HepG2 (cell line): ENCODE data around the gene EIF1. TPM values are rescaled to one million over a fixed set of nuclear protein-coding genes. Genes with fewer than 3 reads are reported as not detected.

Experiments used
- ATF2 ChIP-seq: sonication (generic); formaldehyde crosslinking; IDR thresholded peaks from 2 replicates; pipeline ENCODE4 v1.4.0; 2020; ENCODE audit warnings: missing genetic modification reagents
- CENPT ChIP-seq: sonication (generic); formaldehyde crosslinking; IDR thresholded peaks from 2 replicates; pipeline ENCODE4 v1.8.0; 2022; ENCODE audit warnings: low read depth, mild to moderate bottlenecking, moderate library complexity, missing genetic modification reagents
- E2F5 ChIP-seq: sonication (generic); formaldehyde crosslinking; conservative IDR thresholded peaks from 2 replicates; pipeline ENCODE4 v1.4.0; 2020; ENCODE audit warnings: missing genetic modification reagents
- EP300 ChIP-seq, 3 experiments: sonication (generic) in 1 of 3; formaldehyde crosslinking in 1 of 3; IDR thresholded peaks; 2 replicates each; pipeline versions ENCODE4 v1.5.1 to v1.6.1; 2011 to 2020; ENCODE audit warnings: low read depth in 2 of 3, low read length in 2 of 3, borderline replicate concordance in 1 of 3, improper control_type of control experiment in 1 of 3, mild to moderate bottlenecking in 1 of 3, missing genetic modification reagents in 1 of 3, moderate library complexity in 1 of 3
- FOXJ3 ChIP-seq: sonication (generic); formaldehyde crosslinking; IDR thresholded peaks from 2 replicates; pipeline ENCODE4 v1.4.0; 2020; ENCODE audit warnings: missing genetic modification reagents, mild to moderate bottlenecking, borderline replicate concordance
- MEIS1 ChIP-seq: sonication (generic); formaldehyde crosslinking; IDR thresholded peaks from 2 replicates; pipeline ENCODE4 v1.9.0; 2021; ENCODE audit warnings: mild to moderate bottlenecking, missing genetic modification reagents, moderate library complexity, borderline replicate concordance
- NFE2L1 ChIP-seq: sonication (generic); formaldehyde crosslinking; IDR thresholded peaks from 2 replicates; pipeline ENCODE4 v1.4.0; 2020; ENCODE audit warnings: missing genetic modification reagents, mild to moderate bottlenecking, borderline replicate concordance
- NFYB ChIP-seq: sonication (generic); formaldehyde crosslinking; IDR thresholded peaks from 2 replicates; pipeline ENCODE4 v1.4.0; 2020; ENCODE audit warnings: missing genetic modification reagents
- NR2F2 ChIP-seq: IDR thresholded peaks from 2 replicates; pipeline ENCODE4 v1.6.1; 2012; ENCODE audit warnings: low read depth, inconsistent platforms, borderline replicate concordance
- PHF21A ChIP-seq: sonication (generic); formaldehyde crosslinking; IDR thresholded peaks from 2 replicates; pipeline ENCODE4 v1.5.0; 2020; ENCODE audit warnings: mild to moderate bottlenecking, missing genetic modification reagents
- TEAD3 ChIP-seq: optimal IDR thresholded peaks from 2 replicates; pipeline ENCODE3; 2016; ENCODE audit warnings: borderline replicate concordance
- THAP11 ChIP-seq: IDR thresholded peaks from 2 replicates; pipeline ENCODE4 v1.6.1; 2016; ENCODE audit warnings: missing biosample characterization, missing genetic modification reagents
- ZFP41 ChIP-seq: sonication (generic); formaldehyde crosslinking; IDR thresholded peaks from 2 replicates; pipeline ENCODE4 v1.4.0; 2020; ENCODE audit warnings: mild to moderate bottlenecking, missing genetic modification reagents, borderline replicate concordance
- ZNF260 ChIP-seq: sonication (generic); formaldehyde crosslinking; IDR thresholded peaks from 2 replicates; pipeline ENCODE4 v1.4.0; 2020; ENCODE audit warnings: missing genetic modification reagents, low read depth, mild to moderate bottlenecking, borderline replicate concordance
- ZNF282 ChIP-seq: fragments of 450-650 bp; IDR thresholded peaks from 2 replicates; pipeline ENCODE4 v1.6.1; 2018; ENCODE audit not compliant: partially characterized antibody
- ZNF512B ChIP-seq: sonication (generic); formaldehyde crosslinking; IDR thresholded peaks from 2 replicates; pipeline ENCODE4 v1.5.1; 2020; ENCODE audit warnings: missing genetic modification reagents, mild to moderate bottlenecking, borderline replicate concordance
- ZNF629 ChIP-seq: sonication (generic); formaldehyde crosslinking; conservative IDR thresholded peaks from 2 replicates; pipeline ENCODE4 v1.5.0; 2020; ENCODE audit warnings: missing genetic modification reagents
- polyA plus RNA-seq, 8 experiments: library from polyadenylated mRNA; depleted of rRNA in 3 of 8; stranded (reverse) in 7 of 8; unstranded in 1 of 8; fragments of >200 nt; fragmentation: Illumina TruSeq in 4 of 8; extraction: Trizol in 4 of 8; gene quantifications; 2 replicates each; pipeline versions ENCODE4 v1.2.1 to v1.2.3, GENCODE V29; 2011 to 2016; ENCODE audit warnings: low read depth in 4 of 8, missing spikeins in 1 of 8, mixed read lengths in 1 of 8; ENCODE audit not compliant: insufficient read depth in 1 of 8
- total RNA-seq, 5 experiments: library from RNA; depleted of rRNA; stranded (reverse); fragments of >200 nt; fragmentation: Illumina TruSeq; extraction: Trizol; gene quantifications; 2 replicates each; pipeline ENCODE4 v1.2.3, GENCODE V29; 2016; ENCODE audit warnings: low read depth in 1 of 5
- TF ChIP-seq, protein P1 (sequence below): sonication (generic); formaldehyde crosslinking; IDR thresholded peaks from 2 replicates; pipeline ENCODE4 v1.4.0; 2020; ENCODE audit warnings: mild to moderate bottlenecking, missing genetic modification reagents
- TF ChIP-seq, protein P2 (sequence below): sonication (generic); formaldehyde crosslinking; IDR thresholded peaks from 2 replicates; pipeline ENCODE4 v1.5.1; 2020; ENCODE audit warnings: mild to moderate bottlenecking, missing genetic modification reagents, moderate library complexity
- TF ChIP-seq, protein P3 (sequence below): sonication (generic); formaldehyde crosslinking; IDR thresholded peaks from 2 replicates; pipeline ENCODE4 v1.4.0; 2020; ENCODE audit warnings: missing genetic modification reagents, borderline replicate concordance

Gene EIF1
- total and polyA plus RNA-seq, 2 of the 13 experiments (the other 11 are each of a cell fraction or from before 2014, with no cell fraction given) = 147 to 517 TPM

GRCh38 chr17:41665566-41666236 is 23.0 kb upstream of the EIF1 start (continued):
- no peak for TF ChIP-seq NFE2L1 (CRISPR knock-in tag)
- TF ChIP-seq, protein P1, sequence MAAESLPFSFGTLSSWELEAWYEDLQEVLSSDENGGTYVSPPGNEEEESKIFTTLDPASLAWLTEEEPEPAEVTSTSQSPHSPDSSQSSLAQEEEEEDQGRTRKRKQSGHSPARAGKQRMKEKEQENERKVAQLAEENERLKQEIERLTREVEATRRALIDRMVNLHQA = no peak
- TF ChIP-seq, protein P2, sequence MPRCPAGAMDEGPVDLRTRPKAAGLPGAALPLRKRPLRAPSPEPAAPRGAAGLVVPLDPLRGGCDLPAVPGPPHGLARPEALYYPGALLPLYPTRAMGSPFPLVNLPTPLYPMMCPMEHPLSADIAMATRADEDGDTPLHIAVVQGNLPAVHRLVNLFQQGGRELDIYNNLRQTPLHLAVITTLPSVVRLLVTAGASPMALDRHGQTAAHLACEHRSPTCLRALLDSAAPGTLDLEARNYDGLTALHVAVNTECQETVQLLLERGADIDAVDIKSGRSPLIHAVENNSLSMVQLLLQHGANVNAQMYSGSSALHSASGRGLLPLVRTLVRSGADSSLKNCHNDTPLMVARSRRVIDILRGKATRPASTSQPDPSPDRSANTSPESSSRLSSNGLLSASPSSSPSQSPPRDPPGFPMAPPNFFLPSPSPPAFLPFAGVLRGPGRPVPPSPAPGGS (CRISPR knock-in tag) = peak; percentile 79; the same call in 1 of the 2 replicates
- peak; percentile 79 for TF ChIP-seq THAP11 (CRISPR knock-in tag)
- no peak for TF ChIP-seq ZNF629
- TF ChIP-seq ZNF260 = no peak
- TF ChIP-seq EP300 (IDR thresholded peaks at IDR 0.05; ENCODE audit: low read depth in 2 of 2, low read length in 2 of 2) = no peak
- TF ChIP-seq EP300 (CRISPR knock-in tag; IDR thresholded peaks at IDR 0.05; ENCODE audit: borderline replicate concordance) = peak; percentile 17; the same call in 1 of the 2 replicates
- no peak for TF ChIP-seq ZNF512B (CRISPR knock-in tag)
- no peak for TF ChIP-seq CENPT (CRISPR knock-in tag)
- 0 out of 2 replicates have a peak, but pooled peaks have one; percentile 19 for TF ChIP-seq ATF2 (CRISPR knock-in tag)
- peak; percentile 59; the same call in 1 of the 2 replicates for TF ChIP-seq PHF21A (CRISPR knock-in tag)
- TF ChIP-seq ZNF282 = no peak
- no peak for TF ChIP-seq ZFP41 (CRISPR knock-in tag)
- no peak for TF ChIP-seq E2F5 (CRISPR knock-in tag)
- TF ChIP-seq NFYB = no peak; the same call in 1 of the 2 replicates
- TF ChIP-seq FOXJ3 (CRISPR knock-in tag) = no peak
- TF ChIP-seq MEIS1 (CRISPR knock-in tag) = no peak
- peak; percentile 53 for TF ChIP-seq TEAD3 (CRISPR knock-in tag)
- TF ChIP-seq, protein P3, sequence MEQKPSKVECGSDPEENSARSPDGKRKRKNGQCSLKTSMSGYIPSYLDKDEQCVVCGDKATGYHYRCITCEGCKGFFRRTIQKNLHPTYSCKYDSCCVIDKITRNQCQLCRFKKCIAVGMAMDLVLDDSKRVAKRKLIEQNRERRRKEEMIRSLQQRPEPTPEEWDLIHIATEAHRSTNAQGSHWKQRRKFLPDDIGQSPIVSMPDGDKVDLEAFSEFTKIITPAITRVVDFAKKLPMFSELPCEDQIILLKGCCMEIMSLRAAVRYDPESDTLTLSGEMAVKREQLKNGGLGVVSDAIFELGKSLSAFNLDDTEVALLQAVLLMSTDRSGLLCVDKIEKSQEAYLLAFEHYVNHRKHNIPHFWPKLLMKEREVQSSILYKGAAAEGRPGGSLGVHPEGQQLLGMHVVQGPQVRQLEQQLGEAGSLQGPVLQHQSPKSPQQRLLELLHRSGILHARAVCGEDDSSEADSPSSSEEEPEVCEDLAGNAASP (CRISPR knock-in tag) = peak; percentile 80
- TF ChIP-seq NR2F2 = peak; percentile 32; the same call in 1 of the 2 replicates
